Fibroblast of pulmonary artery (primary cell): Measurements from ENCODE around the gene SEMA4A.

Experiments
- DNase-seq: peaks from one replicate; pipeline ENCODE4 v3.0.0-alpha.2; 2010; ENCODE audit warnings: low read depth
- H3K4me3 ChIP-seq: replicated peaks from 2 replicates; pipeline ENCODE4 v1.5.1; 2011; ENCODE audit warnings: low read depth, mild to moderate bottlenecking, control low read depth, low read length, moderate library complexity
- CTCF ChIP-seq: IDR thresholded peaks from 2 replicates; pipeline ENCODE4 v1.5.1; 2011; ENCODE audit warnings: mild to moderate bottlenecking, control low read depth, low read length, inconsistent platforms; ENCODE audit errors: missing control alignments

The SEMA4A gene

GRCh38 chr1:156144742-156145141 is 8.6 kb upstream of the SEMA4A start:
- H3K4me3 ChIP-seq, result no peak overlapping the region
- TF ChIP-seq CTCF, result no peak
- DNase-seq, result no peak

- H3K4me3 ChIP-seq, result no peak overlapping the region
- no peak for DNase-seq
- no peak for TF ChIP-seq CTCF
Observed at GRCh38 chr1:156145650-156146019, 7.8 kb upstream of the SEMA4A start.

- DNase-seq, result peak; percentile 95
- peak overlapping the region; percentile 28 for H3K4me3 ChIP-seq
- peak; percentile 72 for TF ChIP-seq CTCF
Observed at GRCh38 chr1:156146020-156146768, 7.2 kb upstream of the SEMA4A start.

GRCh38 chr1:156146769-156147405 is 6.5 kb upstream of the SEMA4A start:
- no peak for TF ChIP-seq CTCF
- DNase-seq, result no peak
- no peak overlapping the region for H3K4me3 ChIP-seq

GRCh38 chr1:156148216-156148615 is 5.2 kb upstream of the SEMA4A start:
- no peak for DNase-seq
- H3K4me3 ChIP-seq, result no peak overlapping the region
- TF ChIP-seq CTCF, result no peak

- H3K4me3 ChIP-seq, result no peak overlapping the region
- no peak for TF ChIP-seq CTCF
- no peak for DNase-seq
Observed at GRCh38 chr1:156149374-156150332, 3.7 kb upstream of the SEMA4A start.
